Activated naive CD8-positive, alpha-beta T cell treated with anti-CD3 and anti-CD28 coated beads, Interleukin-2, amount 50 U/mL, for 24 hours (primary cell): Measurements from ENCODE around the gene SULT6B1.
"Not testable (repeated sequence)": the region's sequence is repeated elsewhere in the genome, so short reads cannot be mapped to it uniquely, and the experiment has no call there.

Experiments
- ATAC-seq: fragments of 150-1000 bp; cut with Tn5 transposase; one replicate; pipeline ENCODE4 v1.10.0; 2021
- DNase-seq: peaks from one replicate; pipeline ENCODE4 v3.0.0; 2021
- H3K27ac Mint-ChIP-seq: one replicate; pipeline ENCODE4 v1.8.0; 2021; ENCODE audit warnings: mild to moderate bottlenecking, mixed read lengths
- H3K27me3 Mint-ChIP-seq: one replicate; pipeline ENCODE4 v1.8.0; 2021; ENCODE audit warnings: mixed read lengths
- H3K36me3 Mint-ChIP-seq: one replicate; pipeline ENCODE4 v1.8.0; 2021; ENCODE audit warnings: low read depth, mixed read lengths
- H3K4me1 Mint-ChIP-seq: one replicate; pipeline ENCODE4 v1.8.0; 2021; ENCODE audit warnings: mixed read lengths
- H3K4me3 Mint-ChIP-seq: one replicate; pipeline ENCODE4 v1.8.0; 2021; ENCODE audit warnings: mild to moderate bottlenecking, moderate library complexity, mixed read lengths
- H3K9me3 Mint-ChIP-seq: one replicate; pipeline ENCODE4 v1.8.0; 2021; ENCODE audit warnings: mixed read lengths

Gene SULT6B1

DNA sequence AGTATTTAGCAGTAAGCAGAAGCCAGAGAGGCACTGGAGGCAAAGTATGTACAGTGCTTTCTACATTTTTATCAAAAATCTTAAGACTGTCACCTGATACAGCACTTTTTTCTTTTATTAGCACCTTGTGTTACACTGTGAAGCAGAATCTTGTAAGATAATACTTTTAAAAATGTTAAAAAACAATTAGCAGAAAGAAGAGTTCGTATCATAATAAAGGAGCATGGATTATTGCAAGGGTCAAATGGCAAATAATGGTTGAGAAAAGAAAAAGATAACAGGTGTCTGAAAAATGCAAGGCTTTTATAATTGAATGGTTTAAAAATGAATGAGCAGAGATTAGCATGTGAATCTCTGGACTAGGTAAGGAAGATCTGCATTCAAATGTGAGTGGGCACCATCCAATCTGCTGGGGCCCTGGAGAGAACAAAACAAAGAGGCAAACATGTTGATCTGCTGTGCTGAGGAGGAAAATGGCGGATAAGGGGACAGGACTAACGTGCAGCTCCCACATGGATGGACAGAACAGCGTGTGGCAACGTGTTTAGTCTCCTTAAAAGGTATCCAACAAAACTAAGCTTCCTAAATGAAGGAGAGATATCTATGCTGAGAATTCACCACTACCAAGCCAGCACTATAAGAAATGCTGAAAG, 17.3 kb upstream of the SULT6B1 start:
- Mint-ChIP-seq H3K27me3 (no peaks in the 10 kb centered on the region), H3K36me3 (peaks cover 97% of the 10 kb centered on the region), H3K27ac (no peak overlapping the region), H3K9me3 (peaks cover 44% of the 10 kb centered on the region), H3K4me3 (no peak overlapping the region), H3K4me1 (peaks cover 35% of the 10 kb centered on the region)
- ATAC-seq (no peak), DNase-seq (no peak)

DNA sequence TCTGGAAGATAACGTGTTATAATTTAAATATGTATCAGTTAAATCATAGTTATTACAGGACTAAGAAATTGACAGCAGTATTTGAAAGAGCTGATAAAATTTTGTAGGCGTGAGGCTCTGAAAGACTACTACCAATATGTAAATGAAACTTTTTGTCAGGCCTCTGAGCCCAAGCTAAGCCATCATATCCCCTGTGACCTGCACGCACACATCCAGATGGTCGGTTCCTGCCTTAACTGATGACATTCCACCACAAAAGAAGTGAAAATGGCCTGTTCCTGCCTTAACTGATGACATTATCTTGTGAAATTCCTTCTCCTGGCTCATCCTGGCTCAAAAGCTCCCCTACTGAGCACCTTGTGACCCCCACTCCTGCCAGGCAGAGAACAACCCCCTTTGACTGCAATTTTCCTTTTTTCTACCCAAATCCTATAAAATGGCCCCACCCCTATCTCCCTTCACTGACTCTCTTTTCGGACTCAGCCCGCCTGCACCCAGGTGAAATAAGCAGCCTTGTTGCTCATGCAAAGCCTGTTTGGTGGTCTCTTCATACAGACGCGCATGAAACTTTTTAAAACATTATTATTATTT, 16.7 kb upstream of the SULT6B1 start:
- Mint-ChIP-seq H3K27ac (peak overlapping the region; percentile 24), H3K36me3 (peaks cover 95% of the 10 kb centered on the region), H3K9me3 (peaks cover 44% of the 10 kb centered on the region), H3K4me1 (peaks cover 42% of the 10 kb centered on the region)
- not testable (repeated sequence) for H3K4me3 Mint-ChIP-seq, ATAC-seq, DNase-seq, H3K27me3 Mint-ChIP-seq

DNA sequence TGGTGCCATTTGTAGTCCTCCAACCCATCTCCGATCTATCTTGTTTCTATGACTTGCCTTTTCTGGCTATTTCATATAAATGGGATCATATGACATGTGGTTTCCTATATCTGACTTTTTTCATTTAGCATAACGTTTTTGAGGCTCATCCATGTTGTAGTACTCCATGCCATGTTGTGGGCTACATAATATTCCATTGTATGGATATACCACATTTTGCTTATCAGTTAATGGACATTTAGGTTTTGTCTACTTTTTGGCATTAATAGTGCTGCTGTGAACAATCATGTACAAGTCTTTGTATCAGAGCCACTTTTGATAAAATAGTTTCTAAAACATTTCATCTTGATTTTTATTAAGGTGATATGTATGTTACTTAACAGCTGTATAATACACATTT, 15.2 kb upstream of the SULT6B1 start:
- peaks cover 83% of the 10 kb centered on the region for H3K36me3 Mint-ChIP-seq
- H3K27me3 Mint-ChIP-seq: no peaks in the 10 kb centered on the region
- H3K27ac Mint-ChIP-seq: no peak overlapping the region
- peaks cover 31% of the 10 kb centered on the region for H3K9me3 Mint-ChIP-seq
- DNase-seq (no peak), ATAC-seq (no peak)
- H3K4me1 Mint-ChIP-seq: peaks cover 48% of the 10 kb centered on the region
- no peak overlapping the region for H3K4me3 Mint-ChIP-seq

DNA sequence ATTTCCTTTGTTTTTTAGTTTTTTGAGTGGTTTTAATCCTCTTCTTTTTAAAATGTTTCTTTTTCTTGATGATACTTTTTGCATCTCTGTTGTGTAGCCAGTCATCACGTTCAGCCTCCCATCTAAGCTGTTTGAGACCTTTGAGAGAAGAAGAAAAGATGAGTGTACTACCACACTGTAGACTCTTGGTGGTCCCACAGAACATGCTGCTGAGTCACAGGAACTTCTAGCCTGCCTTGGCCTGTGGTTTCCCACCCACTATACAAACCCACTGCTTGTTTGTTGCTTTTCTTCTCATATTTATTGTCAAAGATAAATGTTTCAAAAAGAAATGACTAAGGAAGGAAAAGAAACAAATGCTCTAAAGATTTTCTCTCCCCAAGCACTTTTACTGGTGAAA, 13.3 kb upstream of the SULT6B1 start:
- no peaks in the 10 kb centered on the region for H3K27me3 Mint-ChIP-seq
- DNase-seq (peak; percentile 48), ATAC-seq (peak; percentile 97)
- peaks cover 11% of the 10 kb centered on the region for H3K9me3 Mint-ChIP-seq
- H3K36me3 Mint-ChIP-seq: peaks cover 63% of the 10 kb centered on the region
- peak overlapping the region; percentile 80 for H3K27ac Mint-ChIP-seq
- peaks cover 53% of the 10 kb centered on the region for H3K4me1 Mint-ChIP-seq
- peak overlapping the region; percentile 25 for H3K4me3 Mint-ChIP-seq

DNA sequence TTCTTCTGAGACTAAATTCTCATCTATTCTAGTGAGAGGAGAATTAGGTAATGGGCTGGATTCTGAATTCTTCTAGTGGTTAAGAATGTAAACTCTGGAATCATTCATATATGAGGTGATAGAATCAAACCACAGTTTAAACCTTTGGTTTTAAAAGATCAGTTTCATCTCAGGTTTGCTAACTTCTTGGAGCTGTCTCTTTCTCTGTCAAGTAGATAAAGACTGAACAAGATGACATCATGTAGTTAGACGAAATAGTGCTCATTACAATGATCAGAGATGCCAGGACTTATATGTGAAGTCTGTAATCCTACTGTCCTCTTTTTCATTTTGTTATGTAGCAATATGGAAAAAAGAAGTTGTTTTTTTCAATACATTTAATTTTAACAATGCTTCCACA, 12.7 kb upstream of the SULT6B1 start:
- Mint-ChIP-seq H3K9me3 (peaks cover 9% of the 10 kb centered on the region), H3K27ac (peak overlapping the region; percentile 80), H3K4me1 (peaks cover 56% of the 10 kb centered on the region), H3K36me3 (peaks cover 60% of the 10 kb centered on the region), H3K27me3 (peaks cover 2% of the 10 kb centered on the region), H3K4me3 (peak overlapping the region; percentile 25)
- DNase-seq (no peak), ATAC-seq (peak; percentile 11)

DNA sequence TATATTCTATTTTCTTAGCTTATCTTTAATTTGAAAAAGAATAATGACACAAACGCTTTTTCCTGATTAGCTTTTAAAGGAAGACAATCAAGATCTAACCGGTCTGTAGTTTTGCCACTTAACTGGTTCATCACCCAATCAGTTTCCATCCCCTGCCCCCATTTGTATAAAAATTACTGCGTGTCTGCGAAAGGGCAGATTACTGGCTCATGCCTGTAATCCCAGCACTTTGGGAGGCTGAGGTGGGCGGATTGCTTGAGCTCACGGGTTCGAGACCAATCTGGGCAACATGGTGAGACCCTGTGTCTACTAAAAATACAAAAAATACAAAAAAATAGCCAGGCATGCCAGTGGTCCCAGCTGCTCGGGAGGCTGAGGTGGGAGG, 10.2 kb upstream of the SULT6B1 start:
- no peak for ATAC-seq

DNA sequence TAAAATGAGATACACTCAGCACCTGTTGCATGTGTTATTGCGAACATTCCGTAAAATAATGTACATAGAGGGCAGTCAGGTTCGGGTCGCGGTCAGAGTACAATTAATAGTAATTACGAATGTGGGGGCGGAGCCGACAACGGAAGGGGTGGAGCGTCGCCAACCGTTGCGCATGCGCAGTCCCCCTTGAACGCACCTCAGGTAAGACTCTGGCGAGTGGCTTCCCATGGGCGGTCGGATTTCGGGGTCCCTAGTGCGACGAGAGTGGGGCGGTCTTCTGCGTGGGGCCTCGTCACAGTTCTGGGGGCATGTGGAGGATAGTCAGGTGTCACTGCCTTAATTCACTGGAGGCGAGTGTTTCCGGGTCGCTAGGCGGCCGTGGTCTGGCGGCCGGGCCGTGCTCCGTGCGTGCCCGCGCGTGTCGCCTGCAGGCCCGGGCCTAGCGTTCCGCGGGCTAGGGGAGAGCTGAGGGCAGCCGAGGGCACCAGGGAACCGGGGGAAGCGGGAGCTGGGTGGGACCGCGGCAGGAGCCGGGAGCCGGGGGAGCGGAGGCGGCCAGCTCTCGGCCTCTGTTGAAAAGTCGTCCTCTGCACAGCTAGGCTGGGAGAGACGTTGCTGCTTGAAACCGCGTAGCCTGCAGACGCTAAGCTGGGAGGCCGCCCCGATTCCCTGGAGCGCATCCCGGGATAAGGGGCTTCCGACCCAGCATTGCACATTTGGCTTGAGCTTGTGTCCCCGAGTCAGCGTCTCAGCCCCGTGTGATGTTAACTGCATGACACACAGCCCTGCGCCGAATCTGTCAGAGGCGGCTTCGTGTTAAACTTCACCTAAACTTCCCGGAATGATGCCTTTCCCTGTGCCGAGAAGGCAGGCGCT, 8.1 kb upstream of the SULT6B1 start, which contains the start of gene CEBPZOS:
CEBPZOS (plus strand) TSS at position 177 of the 876 bp plus-strand sequence. CDS start 3,209 bp downstream, outside the sequence.
- H3K36me3 Mint-ChIP-seq: peaks cover 18% of the 10 kb centered on the region
- no peaks in the 10 kb centered on the region for H3K9me3 Mint-ChIP-seq
- H3K4me3 Mint-ChIP-seq: peak within 1 kb of the TSS; percentile 97
- H3K27ac Mint-ChIP-seq: peak within 1 kb of the TSS; percentile 99
- peaks cover 39% of the 10 kb centered on the region for H3K4me1 Mint-ChIP-seq
- ATAC-seq (peak; percentile 76), DNase-seq (peak; percentile 93)
- peaks cover 2% of the 10 kb centered on the region for H3K27me3 Mint-ChIP-seq

More for the DNA sequence above, 10.2 kb upstream of the SULT6B1 start:
- H3K27ac Mint-ChIP-seq: no peak overlapping the region
- no peak for DNase-seq
- H3K27me3 Mint-ChIP-seq: peaks cover 2% of the 10 kb centered on the region
- H3K9me3 Mint-ChIP-seq: peaks cover 3% of the 10 kb centered on the region
- H3K4me1 Mint-ChIP-seq: peaks cover 50% of the 10 kb centered on the region
- no peak overlapping the region for H3K4me3 Mint-ChIP-seq
- peaks cover 36% of the 10 kb centered on the region for H3K36me3 Mint-ChIP-seq

DNA sequence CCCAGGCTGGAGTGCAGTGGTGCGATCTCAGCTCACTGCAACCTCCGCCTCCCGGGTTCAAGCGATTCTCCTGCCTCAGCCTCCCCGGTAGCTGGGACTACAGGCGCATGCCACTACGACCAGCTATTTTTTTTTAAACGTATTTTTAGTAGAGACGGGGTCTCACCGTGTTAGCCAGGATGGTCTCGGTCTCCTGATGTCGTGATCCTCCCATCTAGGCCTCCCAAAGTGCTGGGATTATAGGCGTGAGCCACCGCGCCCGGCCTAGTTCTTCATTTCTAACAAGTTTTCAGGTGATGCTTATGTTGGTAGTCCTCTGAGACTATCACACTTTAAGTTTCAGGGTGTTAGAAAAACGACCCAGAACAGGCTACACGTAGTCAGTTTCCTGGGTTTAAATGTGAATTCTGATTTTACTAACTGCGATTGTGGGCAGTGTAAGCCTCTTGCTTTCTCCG, 7.4 kb upstream of the SULT6B1 start:
- Mint-ChIP-seq H3K27ac (peak overlapping the region; percentile 99), H3K36me3 (peaks cover 11% of the 10 kb centered on the region), H3K4me3 (peak overlapping the region; percentile 97), H3K4me1 (peaks cover 32% of the 10 kb centered on the region)
- ATAC-seq: peak; percentile 4
- H3K27me3 Mint-ChIP-seq, H3K9me3 Mint-ChIP-seq, DNase-seq: not testable (repeated sequence)

DNA sequence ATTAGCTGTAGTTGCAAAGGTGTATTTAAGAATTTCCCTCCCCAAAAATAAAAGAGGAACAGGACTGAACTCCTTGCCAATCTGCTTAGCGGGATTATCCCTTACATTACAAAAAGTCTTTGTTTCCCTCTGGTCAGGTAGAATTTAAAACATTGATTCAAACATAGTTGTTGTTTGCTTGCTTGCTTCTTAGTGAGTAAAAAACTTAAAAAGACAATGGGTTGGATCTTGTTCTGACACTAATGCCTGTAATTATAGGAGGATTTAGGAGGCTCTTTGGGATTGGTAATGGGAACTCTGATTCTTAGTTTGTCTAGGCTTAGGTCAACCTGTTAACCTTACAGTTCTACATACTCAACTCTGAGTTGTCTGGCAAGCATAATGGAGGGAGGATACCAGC, 4.1 kb upstream of the SULT6B1 start:
- Mint-ChIP-seq H3K9me3 (no peaks in the 10 kb centered on the region), H3K27me3 (peaks cover 5% of the 10 kb centered on the region), H3K4me3 (no peak overlapping the region), H3K36me3 (peaks cover 3% of the 10 kb centered on the region), H3K4me1 (peaks cover 11% of the 10 kb centered on the region), H3K27ac (no peak overlapping the region)
- no peak for ATAC-seq
- no peak for DNase-seq

DNA sequence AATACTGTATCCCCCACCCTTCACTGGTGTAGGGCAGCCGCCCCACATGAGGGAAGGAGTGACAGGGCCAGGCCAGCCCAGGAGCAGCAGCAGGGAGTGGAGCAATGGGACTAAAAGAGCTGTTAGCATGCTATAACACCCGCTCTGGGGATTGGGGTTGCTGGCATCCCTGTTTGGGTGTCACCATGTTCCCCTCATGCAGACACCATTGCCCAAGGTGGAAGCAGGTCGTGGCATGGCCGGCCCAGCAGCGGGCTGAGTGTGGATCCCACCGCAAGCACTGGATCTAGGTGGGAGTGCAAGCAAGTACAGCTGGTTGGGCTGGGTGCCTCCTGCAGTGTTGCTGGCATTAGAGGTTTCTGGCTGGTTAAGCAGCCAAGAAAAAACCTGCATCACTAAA, 3.3 kb upstream of the SULT6B1 start:
- no peak overlapping the region for H3K27ac Mint-ChIP-seq
- peaks cover 4% of the 10 kb centered on the region for H3K4me1 Mint-ChIP-seq
- ATAC-seq (no peak), DNase-seq (no peak)
- no peak overlapping the region for H3K4me3 Mint-ChIP-seq
- H3K27me3 Mint-ChIP-seq: peaks cover 5% of the 10 kb centered on the region
- H3K9me3 Mint-ChIP-seq: no peaks in the 10 kb centered on the region
- H3K36me3 Mint-ChIP-seq: peaks cover 3% of the 10 kb centered on the region

DNA sequence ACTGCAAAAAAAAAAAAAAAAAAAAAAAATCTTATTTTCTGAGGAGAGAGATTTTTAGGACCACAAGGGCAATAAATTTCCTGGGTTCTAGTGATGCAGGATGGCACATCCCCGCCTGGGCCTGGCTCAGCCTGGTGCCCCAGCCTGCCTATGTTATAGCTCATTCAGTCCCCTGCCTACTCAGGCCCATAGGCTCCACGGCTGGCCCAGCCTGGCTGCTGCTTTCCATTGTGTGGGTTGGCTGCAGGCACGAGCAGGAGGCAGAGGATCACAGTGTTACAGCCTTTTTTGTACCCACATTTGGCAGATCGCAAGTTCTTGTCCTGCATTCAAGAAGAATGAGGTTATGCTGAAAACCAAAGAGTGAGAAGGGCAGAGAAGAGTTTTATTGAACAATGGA, 2.8 kb upstream of the SULT6B1 start:
- H3K9me3 Mint-ChIP-seq: no peaks in the 10 kb centered on the region
- peaks cover 4% of the 10 kb centered on the region for H3K27me3 Mint-ChIP-seq
- peaks cover 2% of the 10 kb centered on the region for H3K4me1 Mint-ChIP-seq
- no peak overlapping the region for H3K4me3 Mint-ChIP-seq
- ATAC-seq (no peak), DNase-seq (no peak)
- H3K36me3 Mint-ChIP-seq: peaks cover 1% of the 10 kb centered on the region
- H3K27ac Mint-ChIP-seq: no peak overlapping the region

DNA sequence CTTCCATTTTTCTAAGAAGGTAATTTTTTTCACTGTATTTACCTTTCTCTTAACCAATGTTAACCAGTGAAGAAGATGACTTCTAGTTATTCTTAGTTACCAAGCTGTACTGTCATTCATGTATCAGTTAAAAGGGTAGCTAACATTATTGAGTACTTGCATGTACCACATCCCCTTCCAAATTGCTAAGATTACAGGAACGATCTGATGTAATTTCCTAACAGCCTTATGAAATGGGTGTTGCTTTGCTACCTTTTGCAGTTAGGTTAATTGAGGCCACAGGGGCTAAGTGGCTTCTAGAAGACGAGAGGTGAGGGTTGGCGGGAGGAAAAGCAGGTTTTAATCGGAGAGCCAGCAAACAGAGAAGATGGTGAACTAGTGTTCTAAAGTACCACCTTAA, 1.8 kb upstream of the SULT6B1 start:
- no peaks in the 10 kb centered on the region for H3K4me1 Mint-ChIP-seq
- no peak for DNase-seq
- H3K27ac Mint-ChIP-seq: no peak overlapping the region
- no peak overlapping the region for H3K4me3 Mint-ChIP-seq
- no peak for ATAC-seq
- H3K36me3 Mint-ChIP-seq: no peaks in the 10 kb centered on the region
- H3K27me3 Mint-ChIP-seq: peaks cover 3% of the 10 kb centered on the region
- H3K9me3 Mint-ChIP-seq: no peaks in the 10 kb centered on the region

DNA sequence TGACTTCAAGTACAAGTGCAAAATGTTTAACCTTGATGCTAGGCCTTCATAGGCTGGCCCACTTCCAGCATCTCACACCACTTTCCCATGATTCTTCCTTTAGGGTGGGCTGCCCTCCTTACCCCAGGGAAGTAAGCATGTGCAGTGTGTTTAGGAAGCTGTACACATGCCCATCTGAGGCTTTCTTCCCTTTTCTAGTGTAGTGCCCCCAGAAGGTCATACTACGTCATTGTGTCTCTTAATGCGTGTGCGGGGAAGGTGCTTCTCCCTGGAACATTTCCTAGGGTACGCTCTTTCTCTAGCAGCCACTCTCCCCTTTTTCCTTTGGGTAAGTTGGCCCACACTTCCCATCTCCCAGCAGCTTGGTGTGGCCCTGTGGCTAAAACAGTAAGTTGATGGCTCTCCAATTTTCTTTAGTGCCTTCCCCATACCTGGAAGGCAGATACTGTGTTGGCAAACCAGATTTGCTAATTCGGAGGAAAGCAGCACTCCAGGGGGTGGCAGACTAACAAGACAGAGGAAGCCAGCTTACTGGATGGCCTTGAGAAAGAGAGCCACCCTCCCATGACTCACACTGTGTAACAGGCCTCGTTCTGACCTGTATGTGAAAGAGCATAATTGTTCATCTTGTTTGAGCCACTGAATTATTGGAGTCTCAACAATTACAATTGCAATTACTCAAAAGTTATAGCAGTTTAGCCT, 1.1 kb upstream of the SULT6B1 start:
- ATAC-seq (peak; percentile 74), DNase-seq (no peak)
- Mint-ChIP-seq H3K9me3 (no peaks in the 10 kb centered on the region), H3K36me3 (no peaks in the 10 kb centered on the region), H3K4me3 (no peak overlapping the region), H3K4me1 (no peaks in the 10 kb centered on the region), H3K27me3 (peaks cover 3% of the 10 kb centered on the region), H3K27ac (no peak overlapping the region)
